ENCODE measurements around the gene PLAC1. TPM values are rescaled to one million over a fixed set of nuclear protein-coding genes. Genes with fewer than 3 reads are reported as not detected.

The PLAC1 gene
- total and polyA plus RNA-seq, 8 donors = 0.07 TPM; not detected in 7

- no peak for ATAC-seq
- DNase-seq = peak in 1 of 6 donors; percentile 41
- no peak for TF ChIP-seq CTCF (IDR thresholded peaks at IDR 0.05)
- H3K36me3 ChIP-seq = no peaks in the 10 kb centered on the region
- WGBS, 2 donors = 79 to 82% methylated on average over 6 of the region's 6 CpGs
- H3K27me3 ChIP-seq = peaks cover 0 to 10% (median 0%) of the 10 kb centered on the region in 4 donors
- no peak overlapping the region for H3K4me3 ChIP-seq
- FAIRE-seq = no peak
- intact Hi-C loops (cut with DNase I) = no loop called here
- no peaks in the 10 kb centered on the region for H3K9me3 ChIP-seq
- no peak overlapping the region for H3K27ac ChIP-seq
- no peaks in the 10 kb centered on the region for H3K4me1 ChIP-seq
Measured at GRCh38 chrX:134529481-134529880, 128.8 kb downstream of the PLAC1 start.

GRCh38 chrX:134528960-134529359 lies 129.3 kb downstream of the PLAC1 start:
- intact Hi-C loops (cut with DNase I) = no loop called here

GRCh38 chrX:134526399-134526798 lies 131.9 kb downstream of the PLAC1 start:
- no peak overlapping the region for H3K27ac ChIP-seq
- no peaks in the 10 kb centered on the region for H3K9me3 ChIP-seq
- FAIRE-seq (no peak), DNase-seq (no peak), ATAC-seq (no peak)
- WGBS, 2 donors = 79 to 92% methylated on average over 5 of the region's 5 CpGs
- peaks cover 0 to 10% (median 0%) of the 10 kb centered on the region in 4 donors for H3K27me3 ChIP-seq
- TF ChIP-seq CTCF (IDR thresholded peaks at IDR 0.05) = no peak
- no peaks in the 10 kb centered on the region for H3K36me3 ChIP-seq
- H3K4me3 ChIP-seq = no peak overlapping the region
- intact Hi-C loops (cut with DNase I) = no loop called here
- H3K4me1 ChIP-seq = no peaks in the 10 kb centered on the region

More at GRCh38 chrX:134528960-134529359, 129.3 kb downstream of the PLAC1 start:
- no peak for DNase-seq
- H3K4me1 ChIP-seq = no peaks in the 10 kb centered on the region
- ATAC-seq = no peak
- H3K9me3 ChIP-seq = no peaks in the 10 kb centered on the region
- no peak overlapping the region for H3K27ac ChIP-seq
- 38 to 45% methylated on average over 3 of the region's 3 CpGs for WGBS, 2 donors
- H3K27me3 ChIP-seq = peaks cover 0 to 10% (median 0%) of the 10 kb centered on the region in 4 donors
- H3K36me3 ChIP-seq = no peaks in the 10 kb centered on the region
- no peak for FAIRE-seq
- no peak overlapping the region for H3K4me3 ChIP-seq
- TF ChIP-seq CTCF (IDR thresholded peaks at IDR 0.05) = no peak

- intact Hi-C loops (cut with DNase I) = no loop called here
- 82 to 91% methylated on average over 15 of the region's 15 CpGs for WGBS, 2 donors
- Histone ChIP-seq H3K27ac (no peak overlapping the region), H3K27me3 (peaks cover 0 to under 1% (median 0%) of the 10 kb centered on the region in 4 donors), H3K4me3 (no peak overlapping the region), H3K4me1 (no peaks in the 10 kb centered on the region), H3K9me3 (no peaks in the 10 kb centered on the region), H3K36me3 (no peaks in the 10 kb centered on the region)
- ATAC-seq = no peak
- FAIRE-seq = no peak
- no peak for TF ChIP-seq CTCF (IDR thresholded peaks at IDR 0.05)
- DNase-seq = no peak
Measured at GRCh38 chrX:134525086-134525792, 133.0 kb downstream of the PLAC1 start.

- 87 to 94% methylated on average over 6 of the region's 6 CpGs for WGBS, 2 donors
- Histone ChIP-seq H3K4me1 (no peaks in the 10 kb centered on the region), H3K4me3 (no peak overlapping the region), H3K9me3 (no peaks in the 10 kb centered on the region), H3K27ac (no peak overlapping the region), H3K36me3 (no peaks in the 10 kb centered on the region), H3K27me3 (no peaks in the 10 kb centered on the region)
- FAIRE-seq = no peak
- TF ChIP-seq CTCF (IDR thresholded peaks at IDR 0.05) = no peak
- no peak for ATAC-seq
- DNase-seq = no peak
- intact Hi-C loops (cut with DNase I) = no loop called here
Measured at GRCh38 chrX:134524181-134524580, 134.1 kb downstream of the PLAC1 start.
